ENCODE data around the gene TMEM79. TPM values are rescaled to one million over a fixed set of nuclear protein-coding genes. Genes with fewer than 3 reads are reported as not detected.

TMEM79 gene
- polyA plus RNA-seq, 1 of the 3 experiments (the other 2 are of a cell fraction), result 4.5 TPM

DNA sequence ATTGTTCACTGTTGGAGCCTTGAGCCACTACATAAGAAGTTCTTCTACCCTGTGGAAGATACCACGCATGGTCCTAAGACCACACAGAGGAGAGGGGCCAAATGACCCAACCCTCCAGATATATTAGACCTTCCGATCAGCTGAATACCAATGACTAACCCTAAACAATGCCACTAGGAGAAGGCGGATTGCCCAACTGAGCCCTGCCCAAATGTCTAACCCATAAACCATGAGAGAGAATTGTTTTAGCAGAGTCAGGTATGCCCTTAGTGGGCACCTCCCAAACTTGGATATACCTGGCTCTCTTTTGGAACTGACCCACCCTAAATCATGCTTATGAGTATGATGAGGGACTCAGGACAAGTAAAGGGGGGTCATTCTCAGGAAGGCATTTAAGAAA lies 13.8 kb upstream of the TMEM79 start:
- POLR2A ChIA-PET, result no interaction called here
- DNase-seq, result no peak

DNA sequence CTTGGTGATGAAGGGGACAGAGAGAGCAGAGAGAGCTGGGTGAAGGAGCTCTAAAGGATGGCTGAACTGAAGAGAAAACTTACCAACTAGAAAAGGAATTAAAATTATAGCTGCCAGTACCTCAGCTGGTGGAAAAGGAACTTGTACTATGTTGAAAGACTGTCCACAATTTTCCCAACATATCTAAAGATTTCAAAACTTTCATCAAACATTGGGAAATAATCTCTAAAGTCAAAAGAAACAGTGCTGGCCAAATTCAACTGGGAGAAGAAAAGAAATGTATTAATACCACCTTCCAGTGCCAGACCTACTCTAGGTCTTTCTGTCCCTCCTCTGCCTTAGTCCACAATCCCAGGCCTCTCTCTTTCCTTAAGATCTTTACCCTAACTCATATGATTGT lies 7.6 kb upstream of the TMEM79 start:
- H3K4me3 ChIP-seq (ENCODE audit: low read depth in 2 of 2, low read length in 1 of 2), result no peak overlapping the region
- TF ChIP-seq, protein P1, sequence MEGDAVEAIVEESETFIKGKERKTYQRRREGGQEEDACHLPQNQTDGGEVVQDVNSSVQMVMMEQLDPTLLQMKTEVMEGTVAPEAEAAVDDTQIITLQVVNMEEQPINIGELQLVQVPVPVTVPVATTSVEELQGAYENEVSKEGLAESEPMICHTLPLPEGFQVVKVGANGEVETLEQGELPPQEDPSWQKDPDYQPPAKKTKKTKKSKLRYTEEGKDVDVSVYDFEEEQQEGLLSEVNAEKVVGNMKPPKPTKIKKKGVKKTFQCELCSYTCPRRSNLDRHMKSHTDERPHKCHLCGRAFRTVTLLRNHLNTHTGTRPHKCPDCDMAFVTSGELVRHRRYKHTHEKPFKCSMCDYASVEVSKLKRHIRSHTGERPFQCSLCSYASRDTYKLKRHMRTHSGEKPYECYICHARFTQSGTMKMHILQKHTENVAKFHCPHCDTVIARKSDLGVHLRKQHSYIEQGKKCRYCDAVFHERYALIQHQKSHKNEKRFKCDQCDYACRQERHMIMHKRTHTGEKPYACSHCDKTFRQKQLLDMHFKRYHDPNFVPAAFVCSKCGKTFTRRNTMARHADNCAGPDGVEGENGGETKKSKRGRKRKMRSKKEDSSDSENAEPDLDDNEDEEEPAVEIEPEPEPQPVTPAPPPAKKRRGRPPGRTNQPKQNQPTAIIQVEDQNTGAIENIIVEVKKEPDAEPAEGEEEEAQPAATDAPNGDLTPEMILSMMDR (IDR thresholded peaks at IDR 0.05), result no peak
- TF ChIP-seq MXI1 (IDR thresholded peaks at IDR 0.05; ENCODE audit: low read depth, low read length), result no peak
- TF ChIP-seq, protein P2, sequence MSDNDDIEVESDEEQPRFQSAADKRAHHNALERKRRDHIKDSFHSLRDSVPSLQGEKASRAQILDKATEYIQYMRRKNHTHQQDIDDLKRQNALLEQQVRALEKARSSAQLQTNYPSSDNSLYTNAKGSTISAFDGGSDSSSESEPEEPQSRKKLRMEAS (IDR thresholded peaks at IDR 0.05; ENCODE audit: low read depth), result no peak
- TF ChIP-seq, protein P3, sequence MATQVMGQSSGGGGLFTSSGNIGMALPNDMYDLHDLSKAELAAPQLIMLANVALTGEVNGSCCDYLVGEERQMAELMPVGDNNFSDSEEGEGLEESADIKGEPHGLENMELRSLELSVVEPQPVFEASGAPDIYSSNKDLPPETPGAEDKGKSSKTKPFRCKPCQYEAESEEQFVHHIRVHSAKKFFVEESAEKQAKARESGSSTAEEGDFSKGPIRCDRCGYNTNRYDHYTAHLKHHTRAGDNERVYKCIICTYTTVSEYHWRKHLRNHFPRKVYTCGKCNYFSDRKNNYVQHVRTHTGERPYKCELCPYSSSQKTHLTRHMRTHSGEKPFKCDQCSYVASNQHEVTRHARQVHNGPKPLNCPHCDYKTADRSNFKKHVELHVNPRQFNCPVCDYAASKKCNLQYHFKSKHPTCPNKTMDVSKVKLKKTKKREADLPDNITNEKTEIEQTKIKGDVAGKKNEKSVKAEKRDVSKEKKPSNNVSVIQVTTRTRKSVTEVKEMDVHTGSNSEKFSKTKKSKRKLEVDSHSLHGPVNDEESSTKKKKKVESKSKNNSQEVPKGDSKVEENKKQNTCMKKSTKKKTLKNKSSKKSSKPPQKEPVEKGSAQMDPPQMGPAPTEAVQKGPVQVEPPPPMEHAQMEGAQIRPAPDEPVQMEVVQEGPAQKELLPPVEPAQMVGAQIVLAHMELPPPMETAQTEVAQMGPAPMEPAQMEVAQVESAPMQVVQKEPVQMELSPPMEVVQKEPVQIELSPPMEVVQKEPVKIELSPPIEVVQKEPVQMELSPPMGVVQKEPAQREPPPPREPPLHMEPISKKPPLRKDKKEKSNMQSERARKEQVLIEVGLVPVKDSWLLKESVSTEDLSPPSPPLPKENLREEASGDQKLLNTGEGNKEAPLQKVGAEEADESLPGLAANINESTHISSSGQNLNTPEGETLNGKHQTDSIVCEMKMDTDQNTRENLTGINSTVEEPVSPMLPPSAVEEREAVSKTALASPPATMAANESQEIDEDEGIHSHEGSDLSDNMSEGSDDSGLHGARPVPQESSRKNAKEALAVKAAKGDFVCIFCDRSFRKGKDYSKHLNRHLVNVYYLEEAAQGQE (IDR thresholded peaks at IDR 0.05; ENCODE audit: low read depth, low read length), result no peak
- no peak for TF ChIP-seq JUND (IDR thresholded peaks at IDR 0.05)
- TF ChIP-seq EP300 (IDR thresholded peaks at IDR 0.05; ENCODE audit: borderline replicate concordance in 1 of 2, low read depth in 1 of 2, low read length in 1 of 2), result no peak
- TF ChIP-seq ELF1 (IDR thresholded peaks at IDR 0.05), result no peak
- no peak for TF ChIP-seq SMC3 (IDR thresholded peaks at IDR 0.05; ENCODE audit: low read depth, low read length)
- TF ChIP-seq, protein P4, sequence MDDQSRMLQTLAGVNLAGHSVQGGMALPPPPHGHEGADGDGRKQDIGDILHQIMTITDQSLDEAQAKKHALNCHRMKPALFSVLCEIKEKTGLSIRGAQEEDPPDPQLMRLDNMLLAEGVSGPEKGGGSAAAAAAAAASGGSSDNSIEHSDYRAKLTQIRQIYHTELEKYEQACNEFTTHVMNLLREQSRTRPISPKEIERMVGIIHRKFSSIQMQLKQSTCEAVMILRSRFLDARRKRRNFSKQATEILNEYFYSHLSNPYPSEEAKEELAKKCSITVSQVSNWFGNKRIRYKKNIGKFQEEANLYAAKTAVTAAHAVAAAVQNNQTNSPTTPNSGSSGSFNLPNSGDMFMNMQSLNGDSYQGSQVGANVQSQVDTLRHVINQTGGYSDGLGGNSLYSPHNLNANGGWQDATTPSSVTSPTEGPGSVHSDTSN (IDR thresholded peaks at IDR 0.05), result no peak
- no peak for TF ChIP-seq GABPA (IDR thresholded peaks at IDR 0.05; ENCODE audit: low read depth)
- no peak for TF ChIP-seq TAF1 (IDR thresholded peaks at IDR 0.05; ENCODE audit: borderline replicate concordance, low read depth, low read length)
- peaks cover 44% of the 10 kb centered on the region for H3K79me2 ChIP-seq (ENCODE audit: insufficient read depth)
- H2AFZ ChIP-seq (ENCODE audit: low read depth), result no peak overlapping the region
- H3K4me1 ChIP-seq (ENCODE audit: control insufficient read depth in 1 of 2, insufficient read depth in 2 of 2, low read depth in 1 of 2, low read length in 1 of 2), result peaks cover 6 to 8% of the 10 kb centered on the region in 2 experiments; a peak in 2 of 4 replicates
- H3K27ac ChIP-seq (ENCODE audit: low read depth in 2 of 2, low read length in 1 of 2), result no peak overlapping the region
- no peak for DNase-seq
- peaks cover 13% of the 10 kb centered on the region for H3F3A ChIP-seq (replicated peaks; ENCODE audit: insufficient read depth)
- H4K20me1 ChIP-seq (ENCODE audit: insufficient read depth), result peaks cover 27% of the 10 kb centered on the region
- no peaks in the 10 kb centered on the region for H3K9me2 ChIP-seq
- H3K9me3 ChIP-seq, result no peaks in the 10 kb centered on the region
- POLR2A ChIA-PET, result interaction anchor here (1.0 kb wide), 1 partner anchor 19 kb away, joined by 3 read pairs; no protein-coding TSS in a partner anchor
- CTCF ChIA-PET, result interaction anchor here (0.7 to 1.5 kb wide), 4 partner anchors 16 to 153 kb away, joined by 3 to 5 read pairs (median 3); no protein-coding TSS in a partner anchor
- H3K4me2 ChIP-seq, result no peak overlapping the region
- no peak overlapping the region for H3K9ac ChIP-seq
- peaks cover 60 to 71% of the 10 kb centered on the region in 2 experiments for H3K36me3 ChIP-seq (replicated peaks in 1 of 2; ENCODE audit: control insufficient read depth in 1 of 2, insufficient read depth in 2 of 2, low read length in 1 of 2)
- no peaks in the 10 kb centered on the region for H3K27me3 ChIP-seq (ENCODE audit: insufficient read depth)

More for the DNA sequence above, 13.8 kb upstream of the TMEM79 start:
- H3K4me3 ChIP-seq (ENCODE audit: low read depth in 2 of 2, low read length in 1 of 2), result no peak overlapping the region
- H3K27me3 ChIP-seq (ENCODE audit: insufficient read depth), result no peaks in the 10 kb centered on the region
- H3K4me2 ChIP-seq, result no peak overlapping the region
- peaks cover 19% of the 10 kb centered on the region for H3F3A ChIP-seq (replicated peaks; ENCODE audit: insufficient read depth)
- H3K36me3 ChIP-seq (replicated peaks in 1 of 2; ENCODE audit: control insufficient read depth in 1 of 2, insufficient read depth in 2 of 2, low read length in 1 of 2), result peaks cover 69 to 81% of the 10 kb centered on the region in 2 experiments
- H3K79me2 ChIP-seq (ENCODE audit: insufficient read depth), result no peaks in the 10 kb centered on the region
- 100% methylated on average over 2 of the region's 3 CpGs for WGBS (ENCODE audit: low lambda C conversion rate)
- H3K4me1 ChIP-seq (ENCODE audit: control insufficient read depth in 1 of 2, insufficient read depth in 2 of 2, low read depth in 1 of 2, low read length in 1 of 2), result no peaks in the 10 kb centered on the region
- H3K9me2 ChIP-seq, result no peaks in the 10 kb centered on the region
- no peak for TF ChIP-seq POLR2AphosphoS5 (IDR thresholded peaks at IDR 0.05; ENCODE audit: low read depth, low read length)
- H4K20me1 ChIP-seq (ENCODE audit: insufficient read depth), result no peaks in the 10 kb centered on the region
- H3K9me3 ChIP-seq, result no peaks in the 10 kb centered on the region
- CTCF ChIA-PET, result interaction anchor here (2.2 to 3.9 kb wide), 2 partner anchors 10 to 49 kb away, joined by 8 to 24 read pairs; no protein-coding TSS in a partner anchor
- H3K9ac ChIP-seq, result no peak overlapping the region
- no peak overlapping the region for H2AFZ ChIP-seq (ENCODE audit: low read depth)
- no peak overlapping the region for H3K27ac ChIP-seq (ENCODE audit: low read depth in 2 of 2, low read length in 1 of 2)
